Endodermal cell (in vitro differentiated cells): ENCODE results near the gene ADAMTS17. TPM values are rescaled to one million over a fixed set of nuclear protein-coding genes. Genes with fewer than 3 reads are reported as not detected.

Source experiments
- DNase-seq: peaks from one replicate; pipeline ENCODE4 v3.0.0-alpha.2; 2017
- H3K27ac ChIP-seq: 2 replicates; pipeline ENCODE4 v1.5.1; 2013; ENCODE audit warnings: mild to moderate bottlenecking, low read depth, low read length, moderate library complexity
- H3K27me3 ChIP-seq: 2 replicates; pipeline ENCODE4 v1.6.1; 2013; ENCODE audit warnings: mild to moderate bottlenecking, low read length, moderate library complexity; ENCODE audit not compliant: insufficient read depth, control insufficient read depth, poor library complexity, severe bottlenecking
- H3K36me3 ChIP-seq: 2 replicates; pipeline ENCODE4 v1.7.0; 2013; ENCODE audit warnings: mild to moderate bottlenecking, low read length, moderate library complexity; ENCODE audit not compliant: control insufficient read depth, insufficient read depth
- H3K4me1 ChIP-seq: one replicate; pipeline ENCODE4 v1.7.0; 2013; ENCODE audit warnings: low read length; ENCODE audit not compliant: control insufficient read depth, insufficient read depth
- H3K4me3 ChIP-seq: 2 replicates; pipeline ENCODE4 v1.5.1; 2013; ENCODE audit warnings: mild to moderate bottlenecking, low read length, moderate library complexity
- H3K9ac ChIP-seq: 2 replicates; pipeline ENCODE4 v1.6.1; 2013; ENCODE audit warnings: mild to moderate bottlenecking, low read length, moderate library complexity; ENCODE audit not compliant: poor library complexity, severe bottlenecking; ENCODE audit errors: extremely low read depth
- H3K9me3 ChIP-seq: 2 replicates; pipeline ENCODE4 v1.6.1; 2013; ENCODE audit warnings: mild to moderate bottlenecking, low read length, moderate library complexity; ENCODE audit not compliant: control insufficient read depth
- H3K27ac Mint-ChIP-seq: 2 replicates; pipeline ENCODE4 v1.8.0; 2020; ENCODE audit warnings: mixed read lengths
- H3K27me3 Mint-ChIP-seq: 2 replicates; pipeline ENCODE4 v1.8.0; 2021; ENCODE audit warnings: mild to moderate bottlenecking, mixed read lengths; ENCODE audit not compliant: insufficient read depth
- H3K36me3 Mint-ChIP-seq: 2 replicates; pipeline ENCODE4 v1.8.0; 2020; ENCODE audit warnings: low read depth, mixed read lengths
- H3K4me1 Mint-ChIP-seq: 2 replicates; pipeline ENCODE4 v1.8.0; 2020; ENCODE audit warnings: mixed read lengths
- H3K4me3 Mint-ChIP-seq: 2 replicates; pipeline ENCODE4 v1.8.0; 2020; ENCODE audit warnings: mild to moderate bottlenecking, moderate library complexity, mixed read lengths
- H3K9me3 Mint-ChIP-seq: 2 replicates; pipeline ENCODE4 v1.8.0; 2020; ENCODE audit warnings: mild to moderate bottlenecking, mixed read lengths
- CTCF ChIP-seq: fragments of 200-600 bp; sonication (generic); conservative IDR thresholded peaks from 2 replicates; pipeline ENCODE4 v1.5.0; 2021; ENCODE audit warnings: antibody characterized with exemption, mild to moderate bottlenecking
- WGBS, 2 experiments: methylation state at CpG; one replicate each; pipeline versions ENCODE4 v1.1.5 to v1.1.7; 2013; ENCODE audit warnings: missing lambda C conversion rate in 2 of 2, mixed read lengths in 1 of 2; ENCODE audit not compliant: insufficient coverage in 1 of 2, insufficient read length in 1 of 2; 5-methylcytosine and 5-hydroxymethylcytosine counted together
- total RNA-seq, 2 donors: library from RNA; stranded (reverse); fragmentation: NEBNext Ultra II Directional in 1 of 2; extraction: Animal tissue kit (Norgen Biotek cat#: 25700) in 1 of 2; gene quantifications; 2 replicates in 1 of 2; 3 replicates in 1 of 2; pipeline ENCODE4 v1.2.1, GENCODE V29; 2021

Gene ADAMTS17
- total RNA-seq, 2 donors from 2014 or later: 0.82 to 2.3 TPM

- Histone ChIP-seq H3K9ac (no peak overlapping the region), H3K27me3 (no peaks in the 10 kb centered on the region), H3K4me1 (peaks cover 15% of the 10 kb centered on the region), H3K9me3 (no peaks in the 10 kb centered on the region), H3K4me3 (no peak overlapping the region), H3K27ac (no peak overlapping the region), H3K36me3 (no peaks in the 10 kb centered on the region)
- H3K4me1 Mint-ChIP-seq: peaks cover 37% of the 10 kb centered on the region
- DNase-seq: no peak
- no peak for TF ChIP-seq CTCF
- WGBS, 2 experiments: 87 to 92% methylated on average over 2 to 5 of the region's 5 CpGs
- peaks cover 9% of the 10 kb centered on the region for H3K36me3 Mint-ChIP-seq
- no peak overlapping the region for H3K27ac Mint-ChIP-seq
- H3K27me3 Mint-ChIP-seq: peaks cover 2% of the 10 kb centered on the region
- H3K9me3 Mint-ChIP-seq: peaks cover 16% of the 10 kb centered on the region
- H3K4me3 Mint-ChIP-seq: no peak overlapping the region
Measured at GRCh38 chr15:99987119-99987506, 354.7 kb downstream of the ADAMTS17 start.

GRCh38 chr15:99986297-99987118, 355.3 kb downstream of the ADAMTS17 start:
- no peaks in the 10 kb centered on the region for H3K27me3 ChIP-seq
- no peak overlapping the region for H3K4me3 ChIP-seq
- no peak for DNase-seq
- H3K9me3 ChIP-seq: no peaks in the 10 kb centered on the region
- Mint-ChIP-seq H3K4me1 (peaks cover 39% of the 10 kb centered on the region), H3K27me3 (peaks cover 2% of the 10 kb centered on the region), H3K27ac (peak overlapping the region; percentile 55), H3K36me3 (peaks cover 9% of the 10 kb centered on the region), H3K4me3 (no peak overlapping the region), H3K9me3 (peaks cover 16% of the 10 kb centered on the region)
- no peak for TF ChIP-seq CTCF
- H3K9ac ChIP-seq: no peak overlapping the region
- 84 to 87% methylated on average over 6 to 9 of the region's 9 CpGs for WGBS, 2 experiments
- peaks cover 15% of the 10 kb centered on the region for H3K4me1 ChIP-seq
- H3K36me3 ChIP-seq: no peaks in the 10 kb centered on the region
- H3K27ac ChIP-seq: peak overlapping the region; percentile 29

GRCh38 chr15:99985878-99986277, 355.9 kb downstream of the ADAMTS17 start:
- 97 to 100% methylated on average over 4 of the region's 4 CpGs for WGBS, 2 experiments
- no peaks in the 10 kb centered on the region for H3K9me3 ChIP-seq
- Mint-ChIP-seq H3K27me3 (peaks cover 2% of the 10 kb centered on the region), H3K9me3 (peaks cover 16% of the 10 kb centered on the region), H3K4me1 (peaks cover 39% of the 10 kb centered on the region), H3K27ac (no peak overlapping the region), H3K36me3 (peaks cover 9% of the 10 kb centered on the region), H3K4me3 (no peak overlapping the region)
- no peak for TF ChIP-seq CTCF
- no peak overlapping the region for H3K4me3 ChIP-seq
- H3K36me3 ChIP-seq: no peaks in the 10 kb centered on the region
- H3K27me3 ChIP-seq: no peaks in the 10 kb centered on the region
- H3K27ac ChIP-seq: no peak overlapping the region
- peaks cover 15% of the 10 kb centered on the region for H3K4me1 ChIP-seq
- DNase-seq: no peak
- H3K9ac ChIP-seq: no peak overlapping the region
